NCI-H526 (cell line): ENCODE results near the gene POU4F1.

ENCODE experiments used
- DNase-seq, 2 experiments: peaks; one replicate each; lab custom pipeline; 2025; lab: John Stamatoyannopoulos, UW

Gene POU4F1

DNA sequence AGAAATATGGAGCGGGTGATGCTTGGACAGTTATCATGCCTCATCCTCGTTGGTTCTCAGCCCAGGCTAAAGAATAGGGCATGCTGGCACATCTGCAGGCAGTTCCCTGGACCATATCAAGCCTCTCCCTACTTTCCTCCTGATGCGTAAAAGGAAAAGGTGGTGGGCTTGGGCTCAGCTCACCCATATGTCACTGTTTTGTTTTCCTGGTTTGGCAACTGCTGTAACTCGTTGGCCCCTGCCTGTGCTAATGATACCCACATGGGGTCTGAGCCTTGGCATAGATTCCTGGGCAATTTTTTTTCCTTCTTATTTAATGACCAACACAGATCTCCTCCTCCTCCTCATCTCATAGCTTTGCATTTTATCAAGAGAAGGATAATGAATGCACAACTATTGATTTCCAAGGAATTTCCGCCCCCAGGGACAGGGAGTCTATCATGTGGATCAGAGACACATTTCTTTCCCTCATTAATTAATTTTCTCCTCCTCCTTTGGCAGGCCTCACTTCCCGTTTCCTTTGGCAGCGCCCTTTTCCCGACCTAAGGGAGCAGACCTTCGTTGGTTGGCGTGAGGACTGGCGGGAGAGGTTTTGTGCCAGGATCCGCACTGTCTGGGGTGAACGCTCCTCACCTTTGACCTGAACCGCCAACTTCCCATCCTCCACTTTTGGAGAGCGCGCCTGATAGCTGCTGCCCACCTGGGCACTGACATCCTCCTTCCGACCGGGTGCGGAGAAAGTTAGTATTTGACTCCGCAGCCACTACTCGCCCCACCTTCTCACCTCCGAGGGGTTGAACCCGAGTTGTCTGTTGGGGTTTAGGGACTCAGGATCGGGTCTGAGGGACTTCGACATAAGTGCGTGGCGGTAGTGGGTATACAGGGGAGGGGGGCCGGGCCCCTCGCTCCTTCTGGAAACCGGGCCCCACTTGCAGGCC is 3.4 kb upstream of the POU4F1 start:
- no peak for DNase-seq

GRCh38 chr13:78604782-78605611 is 1.6 kb upstream of the POU4F1 start:
- peak; percentile 75 to 90 for DNase-seq

DNA sequence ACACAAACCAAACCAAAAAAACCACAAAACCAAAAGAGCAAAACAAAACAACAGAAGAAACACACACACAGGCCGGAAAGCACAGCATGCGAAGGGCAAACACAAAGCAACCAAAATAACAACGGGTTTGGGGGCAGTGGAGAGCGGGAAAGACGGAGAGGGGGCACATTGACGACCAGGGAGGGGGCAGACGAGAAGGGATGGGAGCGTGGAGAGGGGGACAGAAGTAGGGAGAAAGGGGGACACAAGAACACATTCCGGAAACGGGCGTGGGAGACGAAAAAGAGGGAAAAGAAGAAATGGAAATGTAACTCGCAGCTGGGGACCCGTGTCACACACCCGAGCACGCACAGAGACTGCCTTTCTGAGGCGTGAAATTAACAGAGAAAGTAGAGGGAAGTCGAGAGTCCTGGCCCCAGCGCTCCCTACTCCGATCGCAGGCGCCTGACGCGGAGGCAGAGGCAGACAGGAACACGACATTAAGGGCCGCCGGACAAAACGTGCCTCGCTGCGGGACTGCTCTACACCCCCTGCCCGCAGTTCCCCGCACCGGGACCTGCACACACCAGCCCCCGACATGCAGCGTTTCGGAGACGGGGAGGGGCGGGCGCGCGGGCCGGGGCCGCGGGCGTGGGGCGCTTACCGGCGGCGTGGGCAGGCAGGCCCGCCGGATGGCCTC is 652 bp downstream of the POU4F1 start:
- peak; percentile 55 to 84 for DNase-seq

GRCh38 chr13:78601874-78602560 is 1.3 kb downstream of the POU4F1 start:
- DNase-seq, result no peak

GRCh38 chr13:78601124-78601873 is 2.1 kb downstream of the POU4F1 start:
- DNase-seq, result no peak

DNA sequence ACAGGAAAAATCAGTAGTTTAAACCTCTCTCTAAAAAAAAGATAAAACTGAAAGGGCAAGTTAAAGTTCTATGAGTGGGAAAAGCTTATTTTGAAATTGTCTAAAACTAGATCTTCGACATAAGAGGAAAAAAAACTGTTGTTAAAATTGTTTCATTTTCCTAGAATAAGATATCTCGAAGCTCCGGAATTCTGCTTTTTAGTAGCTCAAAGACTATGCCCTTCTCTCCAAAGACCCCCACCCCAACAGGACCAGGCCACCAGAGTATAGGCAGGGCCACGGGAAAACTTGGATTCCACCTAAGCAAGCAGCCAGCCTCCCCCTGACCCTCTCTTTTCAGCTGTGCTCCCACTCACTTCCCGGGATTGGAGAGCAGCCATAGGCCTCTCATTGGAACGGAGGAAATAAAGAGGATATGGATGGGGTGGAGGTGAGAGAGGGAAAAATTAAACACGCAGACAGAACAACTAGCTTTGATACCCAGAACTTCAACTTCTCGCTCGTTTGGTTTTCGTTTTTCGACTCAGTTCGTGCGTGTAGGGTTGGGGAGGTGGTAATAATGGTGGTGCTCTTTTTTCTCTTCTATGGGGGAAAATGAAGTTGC is 3.0 kb downstream of the POU4F1 start:
- no peak for DNase-seq

GRCh38 chr13:78599645-78600279 is 3.6 kb downstream of the POU4F1 start:
- no peak for DNase-seq

DNA sequence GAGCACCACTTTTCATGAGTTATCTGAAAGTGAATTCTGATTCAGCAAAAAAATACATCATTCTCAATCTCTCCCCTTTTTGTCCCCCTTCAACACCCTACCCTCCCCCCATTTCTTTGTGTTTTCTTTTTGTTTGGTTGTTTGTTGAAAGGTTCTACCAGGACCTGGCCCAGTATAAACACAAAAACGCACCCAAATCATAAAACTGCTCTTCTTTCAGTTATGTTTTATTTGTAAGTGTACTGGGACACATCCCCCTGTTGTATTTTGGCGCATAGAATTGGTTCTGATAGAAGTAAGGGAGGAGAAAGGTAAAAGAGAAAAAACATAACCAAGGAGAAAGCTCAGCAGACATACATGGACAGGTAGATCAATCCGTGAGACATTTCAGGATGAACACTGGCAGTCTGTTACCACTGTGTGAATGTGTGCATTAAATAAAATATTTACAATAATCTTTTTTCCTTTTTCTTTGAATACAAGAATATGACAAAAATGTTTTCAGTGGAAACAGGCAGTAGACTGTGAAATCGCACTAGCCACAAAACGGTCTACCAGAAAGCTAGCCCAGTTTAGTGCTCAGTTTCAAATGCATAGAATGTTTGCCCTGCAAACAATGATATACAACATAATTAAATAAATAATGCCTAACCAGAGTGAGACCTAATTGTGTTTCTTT is 4.2 kb downstream of the POU4F1 start:
- no peak for DNase-seq

DNA sequence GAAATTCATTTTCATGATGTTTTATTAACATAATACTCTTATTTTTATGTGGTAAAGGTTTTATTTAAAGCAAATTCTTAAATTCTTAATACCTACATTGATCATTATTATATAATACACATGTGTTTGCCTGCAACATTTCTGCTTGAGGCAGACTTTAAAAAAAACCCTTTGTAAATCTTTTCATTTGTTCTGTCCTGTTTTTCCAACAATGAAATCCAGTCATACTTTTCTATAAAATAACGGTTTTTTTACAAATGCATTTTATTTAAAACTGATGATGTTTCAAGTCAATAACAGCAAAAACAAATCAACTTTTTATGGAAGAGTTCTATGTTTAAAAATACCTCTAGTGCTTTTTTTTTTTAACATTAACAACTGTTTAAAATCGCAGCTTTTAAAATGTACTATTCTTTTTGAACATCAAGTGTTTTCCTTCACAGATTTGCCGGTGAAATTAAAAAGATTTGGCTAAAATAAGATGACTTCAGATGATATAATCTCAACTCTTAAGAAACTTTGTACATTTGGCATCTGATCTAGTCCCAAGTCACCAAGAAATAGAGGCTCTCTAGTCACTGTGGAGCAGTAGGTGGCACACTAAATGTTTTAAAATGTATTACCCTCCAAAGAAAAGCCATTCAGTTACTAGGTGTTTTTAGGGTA is 5.1 kb downstream of the POU4F1 start:
- no peak for DNase-seq

- no peak for DNase-seq
These were observed 5.8 kb downstream of the POU4F1 start for GRCh38 chr13:78597602-78597932.

GRCh38 chr13:78596736-78597601 is 6.4 kb downstream of the POU4F1 start:
- DNase-seq, result no peak

- DNase-seq, result no peak
These were observed 7.0 kb downstream of the POU4F1 start for GRCh38 chr13:78596399-78596735.

GRCh38 chr13:78595495-78596398 is 7.6 kb downstream of the POU4F1 start:
- no peak for DNase-seq

DNA sequence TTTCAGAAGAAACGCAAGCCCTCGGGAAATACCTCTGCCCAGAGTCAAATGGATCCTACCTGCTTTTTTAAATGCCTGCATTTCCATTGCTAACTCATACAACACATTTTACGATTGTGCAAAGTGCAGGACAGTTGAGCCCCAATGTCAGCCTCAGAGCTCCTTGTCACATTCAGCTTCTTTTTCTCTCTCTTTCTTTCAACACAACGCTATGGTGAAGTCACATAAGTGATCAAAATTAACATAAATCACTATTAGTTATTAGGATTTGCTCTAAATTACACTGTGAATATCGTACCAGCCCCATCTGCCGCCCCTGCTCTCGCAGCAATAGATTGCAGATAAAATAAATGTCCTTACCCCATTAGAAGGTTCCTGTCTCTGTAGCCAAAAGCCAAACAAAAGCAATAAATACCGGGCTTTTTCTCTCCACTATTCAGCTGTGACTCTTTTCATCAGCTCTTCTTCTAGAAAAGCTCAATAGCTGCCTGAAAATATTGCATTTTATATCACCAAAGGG is 8.8 kb downstream of the POU4F1 start:
- no peak for DNase-seq

- peak; percentile 72 to 86 for DNase-seq
These were observed 9.5 kb downstream of the POU4F1 start for GRCh38 chr13:78593652-78594455.

DNA sequence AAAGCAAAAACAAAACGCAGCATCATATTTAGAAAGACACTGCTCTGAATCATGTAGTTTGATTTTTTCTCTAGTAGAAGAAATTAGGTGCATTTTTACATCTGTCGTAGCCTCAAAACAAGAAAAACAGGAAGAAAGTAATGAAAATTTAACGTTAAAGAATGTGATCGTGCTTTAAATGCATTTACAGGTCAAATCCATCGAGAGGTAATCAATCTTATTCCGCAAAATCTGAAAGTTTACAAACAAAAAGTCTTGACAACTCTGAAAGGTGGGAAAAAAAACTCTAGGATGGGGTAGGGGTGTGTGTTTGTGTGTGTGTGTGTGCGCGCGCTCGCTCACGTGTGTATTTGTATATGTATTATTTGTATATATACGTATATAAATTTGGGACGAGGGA is 10.2 kb downstream of the POU4F1 start:
- DNase-seq, result no peak
